WTC11 (cell line): ENCODE measurements around the gene CAB39L. TPM values are rescaled to one million over a fixed set of nuclear protein-coding genes. Genes with fewer than 3 reads are reported as not detected.

Experiments
- ATAC-seq: fragments of 200-7000 bp; cut with Tn5 transposase; 2 replicates; pipeline ENCODE4 v1.10.0; 2021; ENCODE audit warnings: mild to moderate bottlenecking, moderate library complexity
- CTCF ChIA-PET: fragments of 300-600 bp; sonication (Branson Sonifier 250); formaldehyde crosslinking; loops from one replicate; lab custom pipeline; 2021; ENCODE audit warnings: antibody characterized with exemption; lab: Charles Lee
- POLR2A ChIA-PET: fragments of 350-600 bp; sonication (Branson Sonifier 250); formaldehyde crosslinking; loops from one replicate; lab custom pipeline; 2021; ENCODE audit warnings: antibody characterized with exemption; lab: Charles Lee
- DNase-seq: peaks from one replicate; pipeline ENCODE4 v3.0.0; 2021; ENCODE audit warnings: low spot score
- H3K27ac Mint-ChIP-seq: 2 replicates; pipeline ENCODE4 v1.8.0; 2021; ENCODE audit warnings: mixed read lengths
- H3K27me3 Mint-ChIP-seq: 2 replicates; pipeline ENCODE4 v1.8.0; 2021; ENCODE audit warnings: low read depth, mild to moderate bottlenecking, moderate library complexity, mixed read lengths
- H3K36me3 Mint-ChIP-seq: 2 replicates; pipeline ENCODE4 v1.8.0; 2021; ENCODE audit warnings: mixed read lengths
- H3K4me1 Mint-ChIP-seq: 2 replicates; pipeline ENCODE4 v1.8.0; 2022; ENCODE audit warnings: mixed read lengths
- H3K4me3 Mint-ChIP-seq: 2 replicates; pipeline ENCODE4 v1.8.0; 2021; ENCODE audit warnings: mild to moderate bottlenecking, moderate library complexity, mixed read lengths
- H3K9me3 Mint-ChIP-seq: 2 replicates; pipeline ENCODE4 v1.8.0; 2021; ENCODE audit warnings: mixed read lengths
- AR ChIP-seq: fragments of 250-450 bp; sonication (Bioruptor Pico); IDR thresholded peaks from 2 replicates; pipeline ENCODE4 v1.9.0; 2021; ENCODE audit warnings: mild to moderate bottlenecking
- ARID4B ChIP-seq: sonication (generic); formaldehyde crosslinking; IDR thresholded peaks from 2 replicates; pipeline ENCODE4 v1.8.0; 2023; ENCODE audit warnings: missing genetic modification reagents, mild to moderate bottlenecking, borderline replicate concordance
- CBFB ChIP-seq: sonication (generic); formaldehyde crosslinking; IDR thresholded peaks from 2 replicates; pipeline ENCODE4 v1.8.1; 2022; ENCODE audit warnings: mild to moderate bottlenecking, low read depth, missing genetic modification reagents
- ERG ChIP-seq: fragments of 250-450 bp; sonication (Bioruptor Pico); IDR thresholded peaks from 2 replicates; pipeline ENCODE4 v1.8.0; 2021; ENCODE audit warnings: mild to moderate bottlenecking
- ETV6 ChIP-seq: sonication (generic); formaldehyde crosslinking; IDR thresholded peaks from 2 replicates; pipeline ENCODE4 v1.8.1; 2022; ENCODE audit warnings: mild to moderate bottlenecking, missing genetic modification reagents
- HMGXB4 ChIP-seq: sonication (generic); formaldehyde crosslinking; IDR thresholded peaks from 2 replicates; pipeline ENCODE4 v1.8.1; 2023; ENCODE audit warnings: mild to moderate bottlenecking, moderate library complexity, missing genetic modification reagents
- IRF1 ChIP-seq: sonication (generic); formaldehyde crosslinking; IDR thresholded peaks from 2 replicates; pipeline ENCODE4 v1.8.0; 2023; ENCODE audit warnings: missing genetic modification reagents
- MYBL2 ChIP-seq: sonication (generic); formaldehyde crosslinking; IDR thresholded peaks from 2 replicates; pipeline ENCODE4 v1.8.1; 2023; ENCODE audit warnings: mild to moderate bottlenecking, moderate library complexity, missing genetic modification reagents
- NFE2L1 ChIP-seq: sonication (generic); formaldehyde crosslinking; IDR thresholded peaks from 2 replicates; pipeline ENCODE4 v1.8.1; 2023; ENCODE audit warnings: missing genetic modification reagents
- NFYB ChIP-seq: sonication (generic); formaldehyde crosslinking; conservative IDR thresholded peaks from 2 replicates; pipeline ENCODE4 v1.8.0; 2022; ENCODE audit warnings: low read depth, missing genetic modification reagents
- SP1 ChIP-seq: sonication (generic); formaldehyde crosslinking; conservative IDR thresholded peaks from 2 replicates; pipeline ENCODE4 v1.8.1; 2022; ENCODE audit warnings: missing genetic modification reagents
- ZMAT4 ChIP-seq: fragments of 250-450 bp; sonication (Bioruptor Pico); IDR thresholded peaks from 2 replicates; pipeline ENCODE4 v1.9.0; 2021; ENCODE audit warnings: mild to moderate bottlenecking
- ZNF396 ChIP-seq: fragments of 250-450 bp; sonication (Bioruptor Pico); IDR thresholded peaks from 2 replicates; pipeline ENCODE4 v1.8.0; 2021; ENCODE audit warnings: mild to moderate bottlenecking, moderate library complexity, borderline replicate concordance
- ZNF532 ChIP-seq: fragments of 250-450 bp; sonication (Bioruptor Pico); IDR thresholded peaks from 2 replicates; pipeline ENCODE4 v1.9.0; 2021; ENCODE audit warnings: mild to moderate bottlenecking, borderline replicate concordance
- total RNA-seq: library from RNA; stranded (reverse); gene quantifications from 3 replicates; pipeline ENCODE4 v1.2.3, GENCODE V29; 2021

The CAB39L gene
- total RNA-seq, 1 experiment from 2014 or later: 3.3 TPM

GRCh38 chr13:49419276-49419675, 24.6 kb downstream of the CAB39L start:
- ChIA-PET CTCF (no interaction called here), POLR2A (no interaction called here)
- DNase-seq (no peak), ATAC-seq (no peak)
- TF ChIP-seq ZNF396 (CRISPR knock-in tag) (no peak), ZNF532 (CRISPR knock-in tag) (no peak), MYBL2 (CRISPR knock-in tag) (no peak), CBFB (CRISPR knock-in tag) (no peak), HMGXB4 (CRISPR knock-in tag) (no peak), ETV6 (CRISPR knock-in tag) (no peak), ERG (CRISPR knock-in tag) (no peak), ARID4B (CRISPR knock-in tag) (no peak), NFE2L1 (CRISPR knock-in tag) (no peak), NFYB (CRISPR knock-in tag) (no peak), IRF1 (CRISPR knock-in tag) (no peak), AR (CRISPR knock-in tag) (no peak), SP1 (CRISPR knock-in tag) (no peak), ZMAT4 (CRISPR knock-in tag) (no peak)
- Mint-ChIP-seq H3K4me1 (peaks cover 4% of the 10 kb centered on the region), H3K36me3 (no peaks in the 10 kb centered on the region), H3K27ac (no peak overlapping the region), H3K9me3 (no peaks in the 10 kb centered on the region), H3K27me3 (peaks cover 36% of the 10 kb centered on the region), H3K4me3 (no peak overlapping the region)
